B cell (primary cell): ENCODE data around the gene CORO2B.

Source experiments
- EZH2 ChIP-seq: IDR thresholded peaks from 2 replicates; pipeline ENCODE4 v1.6.1; 2012; ENCODE audit warnings: borderline replicate concordance, low read depth, mild to moderate bottlenecking, moderate library complexity, low read length; ENCODE audit not compliant: insufficient read depth, poor library complexity, severe bottlenecking
- TF ChIP-seq, protein P1 (sequence below): fragments of 200-600 bp; IDR thresholded peaks from one replicate; pipeline ENCODE4 v1.8.0; 2022; ENCODE audit warnings: antibody characterized with exemption, mild to moderate bottlenecking

DNA sequence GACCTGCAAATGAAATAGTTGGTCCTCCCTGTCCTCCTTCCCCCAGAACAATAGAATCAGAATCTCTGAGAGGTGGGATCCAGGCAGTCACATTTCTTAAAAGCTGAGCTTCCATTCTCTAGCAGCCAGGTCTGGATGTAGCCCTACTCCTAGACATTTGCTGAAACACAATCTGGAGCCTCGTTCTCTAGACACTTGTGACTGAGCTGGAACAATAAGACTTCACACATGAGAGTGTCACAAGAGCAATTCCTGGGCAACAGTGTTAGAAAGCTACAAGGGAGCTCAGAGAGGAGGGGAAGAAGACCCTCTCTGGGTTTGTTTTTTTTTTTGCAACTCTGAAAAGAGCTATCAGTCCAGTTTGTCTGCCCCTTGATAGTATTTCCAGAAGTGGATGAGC lies 14.5 kb downstream of the CORO2B start:
- TF ChIP-seq, protein P1, sequence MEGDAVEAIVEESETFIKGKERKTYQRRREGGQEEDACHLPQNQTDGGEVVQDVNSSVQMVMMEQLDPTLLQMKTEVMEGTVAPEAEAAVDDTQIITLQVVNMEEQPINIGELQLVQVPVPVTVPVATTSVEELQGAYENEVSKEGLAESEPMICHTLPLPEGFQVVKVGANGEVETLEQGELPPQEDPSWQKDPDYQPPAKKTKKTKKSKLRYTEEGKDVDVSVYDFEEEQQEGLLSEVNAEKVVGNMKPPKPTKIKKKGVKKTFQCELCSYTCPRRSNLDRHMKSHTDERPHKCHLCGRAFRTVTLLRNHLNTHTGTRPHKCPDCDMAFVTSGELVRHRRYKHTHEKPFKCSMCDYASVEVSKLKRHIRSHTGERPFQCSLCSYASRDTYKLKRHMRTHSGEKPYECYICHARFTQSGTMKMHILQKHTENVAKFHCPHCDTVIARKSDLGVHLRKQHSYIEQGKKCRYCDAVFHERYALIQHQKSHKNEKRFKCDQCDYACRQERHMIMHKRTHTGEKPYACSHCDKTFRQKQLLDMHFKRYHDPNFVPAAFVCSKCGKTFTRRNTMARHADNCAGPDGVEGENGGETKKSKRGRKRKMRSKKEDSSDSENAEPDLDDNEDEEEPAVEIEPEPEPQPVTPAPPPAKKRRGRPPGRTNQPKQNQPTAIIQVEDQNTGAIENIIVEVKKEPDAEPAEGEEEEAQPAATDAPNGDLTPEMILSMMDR, result no peak
- TF ChIP-seq EZH2, result no peak
